Astrocyte (in vitro differentiated cells and primary cell): ENCODE data around the gene HOXA2. TPM values are rescaled to one million over a fixed set of nuclear protein-coding genes. Genes with fewer than 3 reads are reported as not detected.

Source experiments
- DNase-seq: peaks from one replicate; pipeline ENCODE4 v3.0.0-alpha.2; 2010; ENCODE audit warnings: low read depth
- FAIRE-seq: peaks from 2 replicates; lab custom pipeline; 2011; peaks lifted over from hg19 to GRCh38; lab: Jason Lieb, UNC
- H2AFZ ChIP-seq: 2 replicates; pipeline ENCODE4 v1.6.0; 2012; ENCODE audit warnings: low read depth, low read length, inconsistent platforms
- H3K27ac ChIP-seq: 2 replicates; pipeline ENCODE4 v1.5.1; 2011; ENCODE audit warnings: low read depth, low read length, inconsistent platforms
- H3K27me3 ChIP-seq: 2 replicates; pipeline ENCODE4 v1.6.0; 2011; ENCODE audit warnings: low read length, inconsistent platforms; ENCODE audit not compliant: insufficient read depth
- H3K36me3 ChIP-seq: 2 replicates; pipeline ENCODE4 v1.5.1; 2011; ENCODE audit warnings: low read length, inconsistent platforms; ENCODE audit not compliant: insufficient read depth
- H3K4me1 ChIP-seq: 2 replicates; pipeline ENCODE4 v1.5.1; 2011; ENCODE audit warnings: low read length, inconsistent platforms; ENCODE audit not compliant: insufficient read depth
- H3K4me2 ChIP-seq: 2 replicates; pipeline ENCODE4 v1.6.0; 2012; ENCODE audit warnings: low read length, inconsistent platforms
- H3K4me3 ChIP-seq: 2 replicates; pipeline ENCODE4 v1.5.1; 2011; ENCODE audit warnings: low read depth, mild to moderate bottlenecking, low read length, inconsistent platforms; ENCODE audit not compliant: insufficient read depth
- H3K79me2 ChIP-seq: 2 replicates; pipeline ENCODE4 v1.6.0; 2012; ENCODE audit warnings: mild to moderate bottlenecking, low read length, inconsistent platforms; ENCODE audit not compliant: insufficient read depth
- H3K9ac ChIP-seq: 2 replicates; pipeline ENCODE4 v1.6.0; 2012; ENCODE audit warnings: mild to moderate bottlenecking, low read length, inconsistent platforms
- H3K9me3 ChIP-seq: 2 replicates; pipeline ENCODE4 v1.5.1; 2012; ENCODE audit warnings: low read depth, mild to moderate bottlenecking, low read length, inconsistent platforms; ENCODE audit not compliant: insufficient read depth
- H4K20me1 ChIP-seq: 2 replicates; pipeline ENCODE4 v1.6.0; 2012; ENCODE audit warnings: low read length, inconsistent platforms; ENCODE audit not compliant: insufficient read depth
- H3K27ac Mint-ChIP-seq: one replicate; pipeline ENCODE4 v1.8.0; 2021; ENCODE audit warnings: mild to moderate bottlenecking, mixed read lengths; ENCODE audit not compliant: unreplicated experiment
- H3K27me3 Mint-ChIP-seq: one replicate; pipeline ENCODE4 v1.8.0; 2021; ENCODE audit warnings: low read depth, mixed read lengths; ENCODE audit not compliant: unreplicated experiment
- H3K36me3 Mint-ChIP-seq: one replicate; pipeline ENCODE4 v1.8.0; 2021; ENCODE audit warnings: low read depth, mixed read lengths; ENCODE audit not compliant: unreplicated experiment
- H3K4me1 Mint-ChIP-seq: one replicate; pipeline ENCODE4 v1.8.0; 2021; ENCODE audit warnings: low read depth, mixed read lengths; ENCODE audit not compliant: unreplicated experiment
- H3K4me3 Mint-ChIP-seq: one replicate; pipeline ENCODE4 v1.8.0; 2021; ENCODE audit warnings: mild to moderate bottlenecking, moderate library complexity, mixed read lengths; ENCODE audit not compliant: unreplicated experiment
- H3K9me3 Mint-ChIP-seq: one replicate; pipeline ENCODE4 v1.8.0; 2021; ENCODE audit warnings: mild to moderate bottlenecking, mixed read lengths; ENCODE audit not compliant: unreplicated experiment
- CTCF ChIP-seq: IDR thresholded peaks from 2 replicates; pipeline ENCODE4 v1.5.1; 2011; ENCODE audit warnings: low read depth, mild to moderate bottlenecking, inconsistent platforms, low read length, moderate library complexity; ENCODE audit not compliant: insufficient read depth
- EZH2 ChIP-seq: IDR thresholded peaks from 2 replicates; pipeline ENCODE4 v1.6.1; 2012; ENCODE audit warnings: mild to moderate bottlenecking, low read length, inconsistent platforms; ENCODE audit not compliant: insufficient read depth
- total RNA-seq: library from RNA; stranded (reverse); gene quantifications from 2 replicates; pipeline ENCODE4 v1.2.1, GENCODE V29; 2021

Gene HOXA2
- total RNA-seq, 1 donor from 2014 or later, result not detected

GRCh38 chr7:27123007-27123476, 20.6 kb upstream of the HOXA2 start:
- Histone ChIP-seq H3K4me2 (peak overlapping the region; percentile 83), H3K79me2 (peaks cover 29% of the 10 kb centered on the region), H3K27me3 (peaks cover 69% of the 10 kb centered on the region), H4K20me1 (no peaks in the 10 kb centered on the region), H3K4me1 (peaks cover 11% of the 10 kb centered on the region), H3K9me3 (no peaks in the 10 kb centered on the region), H3K27ac (peak overlapping the region; percentile 84), H3K36me3 (no peaks in the 10 kb centered on the region), H3K4me3 (peak overlapping the region; percentile 60), H2AFZ (no peak overlapping the region), H3K9ac (peak overlapping the region; percentile 83)
- Mint-ChIP-seq H3K9me3 (peaks cover 49% of the 10 kb centered on the region), H3K4me1 (peaks cover 2% of the 10 kb centered on the region), H3K27ac (no peak overlapping the region), H3K4me3 (no peak overlapping the region), H3K36me3 (peaks cover 2% of the 10 kb centered on the region), H3K27me3 (peaks cover 99% of the 10 kb centered on the region)
- peak; percentile 64 for DNase-seq
- FAIRE-seq, result no peak
- TF ChIP-seq EZH2 (no peak), CTCF (no peak)

GRCh38 chr7:27122077-27122910, 19.8 kb upstream of the HOXA2 start:
- DNase-seq, result peak; percentile 18
- no peak for TF ChIP-seq EZH2
- TF ChIP-seq CTCF, result no peak
- Histone ChIP-seq H3K36me3 (no peaks in the 10 kb centered on the region), H4K20me1 (no peaks in the 10 kb centered on the region), H2AFZ (no peak overlapping the region), H3K27me3 (peaks cover 66% of the 10 kb centered on the region), H3K9me3 (no peaks in the 10 kb centered on the region), H3K4me3 (peak overlapping the region; percentile 60), H3K4me2 (peak overlapping the region; percentile 83), H3K27ac (peak overlapping the region; percentile 84), H3K9ac (peak overlapping the region; percentile 83), H3K4me1 (peaks cover 11% of the 10 kb centered on the region), H3K79me2 (peaks cover 37% of the 10 kb centered on the region)
- Mint-ChIP-seq H3K9me3 (peaks cover 50% of the 10 kb centered on the region), H3K27ac (no peak overlapping the region), H3K4me1 (peaks cover 2% of the 10 kb centered on the region), H3K4me3 (no peak overlapping the region), H3K27me3 (peaks cover 99% of the 10 kb centered on the region), H3K36me3 (peaks cover 2% of the 10 kb centered on the region)
- no peak for FAIRE-seq

GRCh38 chr7:27121684-27122076, 19.2 kb upstream of the HOXA2 start:
- peaks cover 68% of the 10 kb centered on the region for H3K27me3 ChIP-seq
- no peaks in the 10 kb centered on the region for H4K20me1 ChIP-seq
- peaks cover 11% of the 10 kb centered on the region for H3K4me1 ChIP-seq
- H3K36me3 ChIP-seq, result no peaks in the 10 kb centered on the region
- Mint-ChIP-seq H3K4me1 (peaks cover 2% of the 10 kb centered on the region), H3K4me3 (no peak overlapping the region), H3K27ac (no peak overlapping the region), H3K27me3 (peaks cover 99% of the 10 kb centered on the region), H3K9me3 (peaks cover 50% of the 10 kb centered on the region), H3K36me3 (peaks cover 2% of the 10 kb centered on the region)
- H3K27ac ChIP-seq, result peak overlapping the region; percentile 84
- TF ChIP-seq CTCF (no peak), EZH2 (no peak)
- H2AFZ ChIP-seq, result no peak overlapping the region
- H3K9ac ChIP-seq, result peak overlapping the region; percentile 83
- no peaks in the 10 kb centered on the region for H3K9me3 ChIP-seq
- FAIRE-seq (no peak), DNase-seq (no peak)
- H3K79me2 ChIP-seq, result peaks cover 43% of the 10 kb centered on the region
- H3K4me3 ChIP-seq, result peak overlapping the region; percentile 60
- H3K4me2 ChIP-seq, result peak overlapping the region; percentile 83
